HG03103 (cell line): ENCODE results near the gene RAB7A.
"Not testable (repeated sequence)": the region's sequence is repeated elsewhere in the genome, so short reads cannot be mapped to it uniquely, and the experiment has no call there.

Experiments
- ATAC-seq: cut with Tn5 transposase; IDR thresholded peaks from one replicate; pipeline ENCODE4 v1.9.1; 2021; ENCODE audit warnings: low read depth; ENCODE audit not compliant: unreplicated experiment

The RAB7A gene

DNA sequence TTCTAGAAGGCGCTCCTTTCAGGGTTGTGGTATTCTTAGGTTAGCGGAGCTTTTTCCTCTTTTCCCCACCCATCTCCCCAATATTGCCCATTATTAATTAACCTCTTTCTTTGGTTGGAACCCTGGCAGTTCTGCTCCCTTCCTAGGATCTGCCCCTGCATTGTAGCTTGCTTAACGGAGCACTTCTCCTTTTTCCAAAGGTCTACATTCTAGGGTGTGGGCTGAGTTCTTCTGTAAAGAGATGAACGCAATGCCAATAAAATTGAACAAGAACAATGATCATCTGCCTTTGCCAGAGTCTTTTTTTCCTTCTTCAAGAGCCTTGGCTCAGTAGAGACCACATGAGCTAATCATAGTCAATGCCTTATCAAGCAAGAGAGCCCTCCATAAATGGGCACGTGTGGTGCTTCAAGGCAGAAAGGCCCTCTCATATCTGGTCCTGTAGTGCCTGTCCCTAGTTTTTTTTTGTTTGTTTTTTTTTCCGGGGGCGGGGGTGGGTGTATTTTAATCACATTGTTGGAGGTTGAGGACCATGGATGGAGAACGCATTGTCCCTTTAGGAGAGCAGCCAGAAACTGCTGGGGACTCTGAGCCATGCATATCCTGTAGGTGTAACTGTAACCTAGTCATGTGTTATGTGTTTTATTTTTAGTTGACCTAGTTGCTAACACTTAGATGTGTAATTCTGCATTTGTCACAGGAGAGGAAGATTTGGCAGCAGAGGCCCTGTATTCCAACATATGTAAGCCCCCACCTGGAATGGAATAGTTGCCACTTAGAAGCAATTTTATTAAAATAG lies 88.7 kb downstream of the RAB7A start:
- ATAC-seq: no peak

DNA sequence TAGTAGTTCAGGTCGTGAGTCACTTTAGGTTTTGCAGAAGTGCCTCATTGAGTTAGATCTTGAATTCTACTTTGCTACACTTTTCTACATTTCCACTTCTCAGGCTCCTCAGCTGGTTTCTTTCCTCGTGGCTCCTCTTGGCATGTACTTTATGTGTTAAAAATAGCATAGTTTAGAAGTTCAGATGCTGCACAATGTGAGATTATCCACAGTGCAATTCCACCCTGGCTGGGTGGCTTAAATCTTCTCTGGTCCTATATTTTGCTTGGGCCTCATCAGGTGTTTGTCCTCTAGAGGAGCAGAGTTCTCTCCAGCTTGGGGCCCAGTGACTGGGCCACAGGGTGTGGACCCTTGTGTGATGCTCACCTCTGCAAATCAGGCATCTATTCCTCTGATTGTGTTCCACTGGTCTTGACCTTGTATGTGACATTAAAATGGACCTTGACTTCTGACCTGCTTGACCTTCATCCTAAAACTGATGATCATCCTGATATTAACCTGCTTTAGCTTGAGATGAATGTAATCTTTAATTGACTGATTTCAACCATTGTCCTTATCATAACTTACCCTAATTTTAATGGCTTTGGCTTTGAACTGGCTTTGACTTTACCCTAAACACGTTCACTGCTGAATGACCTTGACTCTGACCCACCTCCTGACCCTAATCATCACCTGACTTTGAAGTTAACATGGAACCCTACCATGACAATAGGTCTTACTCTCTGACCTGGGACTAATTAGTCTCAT lies 89.5 kb downstream of the RAB7A start:
- ATAC-seq: no peak

DNA sequence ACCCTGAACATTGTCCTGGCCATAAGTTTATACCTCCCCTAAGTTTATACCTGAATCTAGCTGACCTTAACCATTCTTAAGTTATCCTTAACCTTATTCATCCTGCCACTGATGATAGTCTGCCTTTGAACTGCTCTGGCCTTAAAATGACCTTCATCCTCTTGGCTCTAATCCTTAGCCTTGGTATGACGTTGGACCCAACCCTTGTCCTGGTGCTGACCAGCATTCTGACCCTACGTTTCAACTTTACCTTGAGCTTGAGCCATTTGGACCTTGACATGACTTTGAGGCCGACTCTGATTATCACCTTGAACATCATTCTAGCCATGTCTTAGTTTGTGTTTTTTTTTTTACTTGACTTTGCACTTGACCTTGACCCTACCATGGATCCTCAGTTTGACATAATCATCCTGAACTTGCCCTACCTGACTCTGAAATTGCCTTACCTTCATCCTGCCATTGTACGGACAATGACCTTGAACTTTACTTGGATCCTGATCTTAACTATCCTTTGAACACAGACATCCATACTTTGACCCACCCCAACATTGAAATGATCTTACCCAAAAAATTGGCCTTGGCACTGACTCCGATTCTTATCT lies 92.3 kb downstream of the RAB7A start:
- no peak for ATAC-seq

DNA sequence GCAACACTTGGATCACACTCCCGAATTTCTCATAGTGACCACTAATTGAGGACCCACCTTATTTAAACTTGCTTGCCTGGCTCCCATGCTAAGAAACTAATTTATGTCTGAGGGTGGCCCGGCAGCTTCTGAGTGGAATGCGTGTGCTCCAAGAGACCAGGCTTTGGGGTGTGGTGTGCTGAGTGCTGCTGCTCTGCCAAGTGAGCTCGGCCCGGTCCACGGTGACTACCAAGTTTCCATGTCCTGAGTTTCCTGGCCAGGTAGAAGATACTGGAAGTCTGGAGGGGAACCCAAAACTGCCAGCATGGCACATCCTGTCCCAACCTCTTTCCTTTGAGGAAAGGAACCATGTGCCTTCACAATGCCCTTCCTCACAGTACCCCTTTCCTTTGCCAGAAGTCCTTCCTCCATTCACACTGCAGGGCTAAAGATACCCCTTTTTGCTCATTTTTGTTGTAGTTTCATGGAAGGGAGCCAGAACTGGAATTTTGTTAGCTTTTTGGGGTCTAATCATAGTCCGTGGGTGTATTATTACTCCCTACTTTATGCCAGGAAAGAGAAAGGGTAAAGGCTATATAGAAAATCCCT lies 94.4 kb downstream of the RAB7A start:
- ATAC-seq: no peak

DNA sequence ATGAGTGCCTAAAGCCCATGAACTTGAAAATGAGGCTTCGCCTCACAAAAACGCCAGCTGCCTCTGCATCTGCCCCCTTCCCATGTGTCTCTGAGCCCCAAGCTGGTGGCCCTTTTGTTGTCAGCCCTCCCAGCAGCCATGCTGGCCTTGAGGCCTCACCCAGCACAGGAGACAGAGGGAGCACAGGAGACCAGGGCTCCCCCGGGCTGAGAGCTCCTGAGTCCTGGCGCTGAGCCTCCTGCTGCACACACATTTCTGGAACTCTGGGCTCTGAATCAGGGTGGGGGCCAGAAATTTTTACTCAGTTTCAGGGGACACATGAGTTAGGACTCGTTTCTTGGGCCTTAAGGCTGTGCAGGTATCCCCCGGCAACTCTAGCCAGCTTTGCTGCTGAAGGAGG lies 97.0 kb downstream of the RAB7A start:
- ATAC-seq: no peak

DNA sequence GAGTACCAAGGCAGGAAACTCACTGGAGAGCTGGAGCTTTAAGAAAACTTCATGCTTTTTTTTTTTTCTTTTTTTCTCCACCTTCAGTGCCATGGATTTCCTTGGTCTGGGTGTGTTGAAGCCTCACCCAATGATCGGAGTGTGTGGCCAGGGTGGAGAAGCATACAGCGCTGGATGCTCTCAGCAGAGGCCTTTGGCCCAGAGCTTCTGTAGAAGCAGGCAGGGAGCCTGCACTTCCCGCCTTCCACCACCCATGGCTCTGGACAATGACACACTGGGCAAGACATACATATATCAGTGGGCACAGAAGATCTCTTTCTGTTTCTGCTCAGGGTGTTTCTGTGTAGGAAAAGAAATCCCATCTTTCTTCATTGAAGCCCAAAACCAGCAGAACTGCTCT lies 97.6 kb downstream of the RAB7A start:
- ATAC-seq: no peak

DNA sequence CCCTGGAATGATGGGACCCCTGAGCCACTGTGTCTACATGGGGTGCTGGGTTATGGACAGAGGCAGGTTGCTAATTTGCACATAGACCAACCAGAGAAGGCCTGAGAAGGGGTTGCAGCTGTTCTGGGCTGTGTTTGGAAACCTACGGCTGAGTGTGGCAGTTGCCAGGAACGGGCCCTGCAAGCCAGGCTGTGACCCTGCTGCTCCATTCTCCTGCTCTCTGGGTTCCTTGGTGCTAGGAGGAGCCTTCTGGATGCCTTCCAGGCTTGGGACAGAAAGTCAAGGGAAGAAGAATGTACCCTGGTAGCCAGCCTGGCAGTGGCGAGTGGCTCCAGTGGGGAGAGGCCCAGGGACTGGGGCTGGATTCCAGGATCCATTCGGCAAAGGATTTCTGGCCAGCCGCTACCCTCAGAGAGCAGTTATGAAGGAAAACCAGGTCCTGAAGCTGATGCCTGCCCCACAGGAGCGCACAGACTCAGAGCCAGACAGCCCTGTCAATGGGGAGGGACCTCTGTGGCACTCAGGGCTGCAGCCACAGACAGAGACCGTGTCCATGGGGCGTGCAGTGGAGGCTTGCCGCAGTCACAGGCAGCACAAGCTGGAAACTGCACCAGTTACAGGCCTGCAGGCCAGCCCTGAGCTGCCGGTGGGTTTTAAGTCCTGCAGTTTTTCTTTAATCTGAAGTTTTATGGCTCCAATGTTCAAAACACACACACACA lies 98.3 kb downstream of the RAB7A start:
- ATAC-seq: no peak

DNA sequence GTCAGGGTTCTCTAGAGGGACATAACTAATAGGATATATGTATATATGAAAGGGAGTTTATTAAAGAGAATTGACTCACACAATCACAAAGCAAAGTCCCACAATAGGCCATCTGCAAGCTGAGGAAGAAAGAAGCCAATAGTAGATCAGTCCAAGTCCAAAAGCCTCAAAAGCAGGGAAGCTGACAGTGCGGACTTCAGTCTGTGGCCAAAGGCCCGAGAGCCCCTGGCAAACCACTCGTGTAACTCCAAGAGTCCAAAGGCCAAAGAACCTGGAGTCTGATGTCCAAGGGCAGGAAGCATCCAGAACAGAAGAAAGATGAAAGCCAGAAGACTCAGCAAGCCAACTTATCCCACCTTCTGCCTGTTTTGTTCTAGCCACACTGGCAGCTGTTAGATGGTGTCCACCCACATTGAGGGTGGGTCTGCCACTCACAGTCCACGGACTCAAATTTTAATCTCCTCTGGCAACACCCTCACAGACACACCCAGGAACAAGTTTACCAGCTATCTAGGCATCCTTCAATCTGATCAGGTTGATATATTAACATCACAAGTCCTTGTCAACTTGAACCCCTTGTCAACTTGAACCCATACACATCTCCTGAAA lies 99.2 kb downstream of the RAB7A start:
- no peak for ATAC-seq

DNA sequence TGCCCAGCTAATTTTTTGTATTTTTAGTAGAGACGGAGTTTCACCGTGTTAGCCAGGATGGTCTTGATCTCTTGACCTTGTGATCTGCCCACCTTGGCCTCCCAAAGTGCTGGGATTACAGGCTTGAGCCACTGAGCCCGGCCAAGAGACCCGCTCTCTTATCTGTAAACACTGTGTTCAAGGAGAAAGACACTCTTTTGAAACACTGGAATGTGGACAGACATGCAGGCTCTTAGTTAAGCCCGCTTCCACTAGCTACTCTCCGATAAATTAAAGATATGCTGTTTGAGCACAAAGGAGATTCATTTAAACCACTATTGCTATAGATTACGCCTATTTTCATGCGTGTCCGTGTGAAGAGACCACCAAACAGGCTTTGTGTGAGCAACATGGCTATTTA lies 103.1 kb downstream of the RAB7A start:
- ATAC-seq: not testable (repeated sequence)

DNA sequence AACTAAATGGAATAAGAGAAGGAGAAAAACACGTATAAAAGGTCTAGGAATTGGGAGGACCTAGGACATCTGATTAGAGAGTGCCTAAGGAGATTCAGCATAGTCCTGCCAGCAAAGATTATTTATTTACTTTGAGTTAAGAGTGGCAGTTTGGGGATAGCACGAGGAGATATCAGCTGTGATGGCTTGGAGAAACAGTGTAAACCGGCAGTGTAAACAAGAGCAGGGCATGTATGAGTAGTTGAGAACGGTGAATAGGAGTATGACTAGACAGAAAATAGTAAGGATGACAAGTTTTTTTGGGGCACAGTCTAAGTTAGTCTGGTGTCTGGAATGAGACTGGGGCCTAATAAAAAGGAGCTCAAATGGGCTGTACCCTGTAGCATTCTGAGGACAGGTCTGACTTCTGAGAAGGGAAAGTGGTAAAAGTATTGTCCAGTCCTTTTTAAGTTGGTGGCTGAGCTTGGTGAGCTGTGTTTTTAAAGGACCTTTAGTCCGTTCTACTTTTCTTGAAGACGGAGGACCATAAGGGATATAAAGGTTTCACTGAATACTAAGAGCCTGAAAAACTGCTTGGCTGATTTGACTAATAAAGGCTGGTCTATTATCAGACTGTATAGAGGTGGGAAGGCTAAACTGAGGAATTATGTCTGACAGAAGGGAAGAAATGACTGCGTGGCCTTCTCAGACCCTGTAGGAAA lies 104.1 kb downstream of the RAB7A start:
- ATAC-seq: not testable (repeated sequence)

DNA sequence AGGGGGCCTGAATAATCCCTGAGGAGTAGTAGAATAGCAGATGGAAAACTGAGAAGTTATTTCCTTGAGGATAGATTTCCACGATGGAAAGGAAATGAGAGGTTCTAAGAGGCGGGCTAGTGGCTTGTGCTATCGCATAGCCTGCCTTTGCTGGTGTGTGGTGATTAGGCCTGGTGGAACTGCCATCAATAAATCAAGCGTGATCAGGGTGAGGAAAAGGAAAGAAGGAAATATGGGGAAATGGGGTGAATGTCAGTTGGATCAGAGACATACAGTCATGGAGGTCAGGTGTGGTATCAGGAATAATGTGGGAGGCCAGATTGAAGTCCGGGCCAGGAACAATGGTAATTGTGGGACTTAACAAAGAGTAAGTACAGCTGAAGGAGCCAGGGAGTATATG lies 104.8 kb downstream of the RAB7A start:
- not testable (repeated sequence) for ATAC-seq

DNA sequence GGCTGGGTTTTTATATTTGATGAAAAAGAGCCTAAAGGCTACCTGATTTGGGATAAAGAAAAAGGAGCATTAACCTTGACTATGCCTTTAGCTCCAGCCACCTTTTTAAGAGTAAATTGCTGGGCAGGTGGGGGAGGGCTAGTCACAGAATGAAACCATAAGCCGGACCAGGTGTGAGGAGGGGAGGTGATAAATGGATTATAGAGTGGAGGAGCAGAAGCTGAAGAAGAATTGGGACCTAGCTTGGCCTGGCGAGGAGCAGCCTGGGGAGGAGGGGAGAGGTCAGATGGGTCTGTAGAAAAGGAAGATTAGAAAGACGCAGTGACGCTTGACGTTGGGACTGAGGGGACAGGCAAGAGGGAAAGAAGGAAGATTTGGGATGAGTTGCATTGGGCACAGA lies 107.0 kb downstream of the RAB7A start:
- not testable (repeated sequence) for ATAC-seq

DNA sequence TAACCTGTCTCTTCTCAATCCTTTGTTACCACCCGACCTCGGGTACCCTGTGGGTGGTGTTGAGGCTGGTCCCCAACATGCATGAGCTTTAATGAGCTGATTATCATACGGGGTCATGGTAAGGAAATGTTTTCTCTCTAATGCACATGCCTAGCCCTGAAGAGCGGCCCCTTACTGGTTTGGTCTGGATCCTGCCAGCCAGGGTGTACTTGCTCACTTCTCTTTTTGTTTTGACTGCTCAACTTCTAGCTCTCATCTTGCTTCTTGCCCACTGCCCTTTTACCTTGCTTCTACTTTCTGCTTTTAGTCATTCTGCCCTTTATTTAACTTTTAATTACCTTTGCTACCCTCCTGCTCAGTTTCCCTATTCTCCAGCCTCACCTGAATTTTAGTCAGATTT lies 109.1 kb downstream of the RAB7A start:
- ATAC-seq: no peak

DNA sequence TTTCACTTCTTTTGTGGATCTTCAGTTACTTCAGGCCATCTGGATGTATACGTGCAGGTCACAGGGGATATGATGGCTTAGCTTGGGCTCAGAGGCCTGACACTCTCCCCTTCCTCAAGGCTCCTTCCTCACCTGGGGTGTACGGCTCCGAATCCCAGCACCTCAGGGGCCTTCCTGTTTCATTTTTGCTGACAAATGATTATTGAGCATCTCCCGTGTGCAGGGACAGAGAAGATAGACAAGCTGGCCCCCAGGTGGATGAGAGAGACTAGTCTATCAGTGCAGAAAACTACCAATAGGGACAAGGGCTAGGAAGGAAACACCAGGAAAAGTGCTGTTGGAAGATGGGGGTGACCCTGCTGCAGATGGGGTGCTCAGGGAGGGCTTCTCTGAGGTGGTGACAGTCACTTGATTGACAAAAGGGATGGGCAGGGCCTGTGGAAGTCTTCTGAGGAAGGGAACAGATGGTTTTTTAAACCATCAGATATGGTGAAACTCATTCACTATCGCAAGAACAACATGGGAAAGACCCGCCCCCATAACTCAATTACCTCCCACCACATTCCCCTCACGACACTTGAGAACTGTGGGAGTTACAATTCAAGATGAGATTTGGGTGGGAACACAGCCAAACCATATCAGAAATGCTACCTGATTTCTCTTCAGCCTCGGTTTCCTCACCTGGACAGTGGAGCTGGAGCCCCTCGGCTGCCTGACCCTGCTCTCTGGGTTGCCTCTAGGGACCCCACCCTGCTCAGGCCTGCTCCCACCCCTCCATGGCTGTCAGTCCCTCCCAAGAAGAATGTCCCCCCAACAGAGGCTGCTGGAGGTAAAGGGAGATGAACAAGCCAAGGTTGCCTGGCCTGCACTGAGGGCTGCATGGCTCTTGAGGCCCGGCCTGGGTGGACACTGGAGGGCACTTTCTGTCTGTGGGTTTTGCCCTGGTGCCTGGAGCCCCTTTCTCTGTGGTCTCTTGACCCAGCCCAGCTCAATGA lies 116.2 kb downstream of the RAB7A start:
- ATAC-seq: no peak

DNA sequence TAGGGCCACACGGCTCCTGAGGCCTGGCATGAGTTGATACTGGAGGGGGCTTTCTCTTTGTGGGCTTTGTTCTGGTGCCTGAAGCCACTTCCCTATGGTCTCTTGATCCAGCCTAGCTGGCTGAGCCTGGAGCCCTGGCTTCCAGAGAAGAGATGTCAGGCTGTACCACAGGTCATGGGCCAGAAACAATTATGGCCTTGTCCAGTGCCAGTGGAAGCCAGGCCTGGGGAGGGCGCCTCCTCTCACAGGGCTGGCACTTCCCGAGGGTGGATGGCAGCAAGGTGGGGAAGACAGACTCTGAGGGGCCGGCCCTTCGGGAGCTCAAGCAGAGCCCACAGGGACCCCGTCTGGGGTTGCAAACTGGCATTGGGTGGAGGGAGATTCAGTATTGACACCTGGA lies 118.5 kb downstream of the RAB7A start:
- ATAC-seq: no peak

DNA sequence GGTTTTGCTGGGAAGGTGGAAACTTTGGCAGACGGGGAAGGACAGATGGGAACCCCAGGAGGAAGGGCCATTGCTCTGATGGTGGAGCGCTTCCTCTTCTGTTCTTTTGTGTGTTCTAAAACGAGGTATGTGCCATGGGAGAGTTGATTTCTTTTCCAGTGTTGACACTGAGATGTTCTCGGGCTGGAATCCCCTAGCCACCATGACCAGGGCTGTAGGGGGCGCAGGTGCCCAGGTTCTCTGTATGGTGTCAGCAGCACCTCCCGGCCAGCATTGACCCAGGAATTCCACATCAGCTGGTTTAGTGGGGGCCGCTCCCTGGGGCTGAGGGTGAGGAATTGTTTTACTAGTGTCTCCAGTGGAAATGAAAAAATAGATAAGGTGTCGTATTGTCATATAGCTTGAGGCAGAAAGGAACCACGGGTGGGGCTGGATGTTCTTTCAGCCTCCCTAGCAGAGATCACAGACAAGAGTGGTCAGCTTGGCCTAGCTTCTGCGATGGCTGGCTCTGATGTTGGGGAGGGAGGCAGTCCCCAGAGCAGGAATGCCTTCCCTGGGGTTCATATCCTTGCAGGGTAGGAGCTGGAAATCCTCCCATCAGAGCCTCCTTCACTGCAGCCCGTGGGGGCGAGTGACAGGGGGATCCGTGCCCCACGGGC lies 119.3 kb downstream of the RAB7A start:
- no peak for ATAC-seq

DNA sequence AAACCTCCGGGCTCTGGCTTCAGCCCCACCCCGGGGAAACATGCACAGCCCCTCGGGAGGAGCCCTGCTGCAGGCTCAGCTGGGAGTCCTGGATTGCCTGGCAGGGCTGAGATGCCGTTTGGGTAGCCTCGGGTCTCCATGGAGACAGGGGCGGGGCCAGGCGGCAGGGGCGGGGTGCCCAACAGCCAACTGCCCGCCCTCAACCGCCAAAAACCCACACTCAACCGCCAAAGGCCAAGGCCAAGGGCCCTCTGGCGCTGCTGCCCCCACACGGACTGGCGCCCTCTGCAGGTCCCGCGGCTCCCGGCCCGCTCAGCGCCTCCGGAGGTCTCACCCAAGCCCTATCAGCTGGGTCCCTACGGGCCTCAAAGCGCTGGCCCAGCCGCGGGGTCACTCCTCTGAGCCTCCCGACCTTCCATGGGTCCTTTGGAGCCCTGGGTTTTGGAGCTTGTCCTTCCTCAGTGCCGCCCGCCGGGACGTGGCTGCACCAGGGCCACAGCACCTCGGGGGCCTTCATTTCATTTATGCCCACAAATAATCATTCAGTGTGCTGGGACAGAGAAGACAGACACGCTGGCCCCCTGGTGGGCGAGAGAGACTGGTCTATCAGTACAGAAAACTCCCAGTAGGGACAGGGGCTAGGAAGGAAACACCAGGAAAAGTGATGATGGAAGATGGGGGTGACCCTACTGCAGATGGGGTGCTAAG lies 119.9 kb downstream of the RAB7A start:
- peak; percentile 71 for ATAC-seq
